Measurements from ENCODE around the gene C1QL4.
"Not testable (repeated sequence)": the region's sequence is repeated elsewhere in the genome, so short reads cannot be mapped to it uniquely, and the experiment has no call there.

C1QL4 gene

DNA sequence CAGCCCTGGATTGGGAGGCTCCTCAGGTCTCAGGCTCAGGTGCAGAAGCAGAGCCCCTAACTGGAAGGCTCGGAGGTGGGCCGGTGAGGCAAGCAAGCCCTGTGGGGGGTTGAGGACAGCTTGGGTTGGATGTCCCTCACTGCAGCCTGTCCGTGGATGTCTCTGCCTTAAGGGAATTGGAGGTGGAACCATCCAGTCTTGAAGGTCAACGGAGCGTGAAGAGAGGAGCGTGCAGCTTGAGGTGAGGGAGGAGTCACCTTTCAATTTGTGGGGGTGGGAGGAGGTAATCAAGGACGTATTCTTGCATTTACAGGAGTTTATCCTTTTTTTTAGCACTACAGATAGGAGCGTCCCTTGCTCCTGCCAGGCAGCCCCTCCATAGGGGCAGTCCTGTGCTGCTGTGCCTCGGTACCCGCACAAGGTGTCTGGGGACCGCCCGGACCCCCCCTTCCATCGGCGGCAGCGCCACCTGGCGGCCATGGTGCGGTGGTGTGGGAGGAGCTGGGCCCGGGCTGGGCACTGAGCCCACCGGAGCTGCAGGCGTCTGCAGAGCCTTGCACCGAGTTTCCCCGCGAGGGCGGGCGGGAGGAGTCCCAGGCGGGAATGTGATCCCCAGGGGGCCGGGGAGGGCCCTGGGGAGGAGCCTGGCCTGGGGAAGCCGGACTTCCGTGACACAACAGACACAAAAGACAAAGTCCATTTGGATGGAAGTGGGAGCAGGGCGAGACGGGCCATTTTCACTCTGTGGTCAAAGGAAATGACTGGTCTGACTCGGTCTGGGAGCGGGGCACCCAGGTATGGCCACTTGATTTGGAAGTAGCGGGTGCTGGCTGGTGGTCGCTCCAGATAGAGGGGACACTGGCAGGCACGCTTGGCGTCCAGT lies 10.6 kb upstream of the C1QL4 start:
- DNase-seq: peak; percentile 67

DNA sequence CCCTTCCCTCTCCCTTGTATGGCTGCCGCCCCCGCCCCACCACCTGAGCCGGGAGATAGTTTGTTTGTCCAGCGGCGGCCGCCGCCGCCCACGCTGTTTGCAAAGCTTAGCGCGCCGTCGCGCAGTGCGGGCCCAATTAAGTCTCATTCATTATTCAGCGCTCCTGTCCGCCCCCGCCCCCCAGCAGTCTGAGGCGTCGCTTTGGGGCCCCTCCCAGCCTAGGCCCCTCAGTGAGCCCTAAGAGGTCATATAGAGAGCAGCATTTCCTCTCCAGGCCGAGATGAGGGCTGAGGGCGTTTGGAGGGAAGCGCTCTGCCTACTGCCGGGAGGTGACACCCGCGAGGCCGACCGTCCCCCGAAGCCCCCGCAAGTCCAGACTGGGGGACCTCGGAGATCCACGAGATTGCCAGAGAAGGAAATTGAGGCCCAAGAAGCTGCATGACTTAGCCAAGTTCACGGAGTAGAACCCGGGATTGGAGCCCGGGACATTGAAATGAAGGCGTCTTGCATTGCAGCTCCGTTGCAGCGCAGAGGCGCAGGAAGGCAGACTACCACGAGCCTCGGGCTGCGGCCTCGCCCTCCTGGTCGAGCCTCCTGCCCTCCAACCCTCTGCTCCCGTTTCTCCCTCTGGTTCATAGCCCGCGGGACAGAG lies 9.8 kb upstream of the C1QL4 start, which contains the start of gene DNAJC22:
DNAJC22 (plus strand) TSS at position 230 of the 652 bp plus-strand sequence. CDS start 1,985 bp downstream, outside the sequence.
- DNase-seq: peak; percentile 18

DNA sequence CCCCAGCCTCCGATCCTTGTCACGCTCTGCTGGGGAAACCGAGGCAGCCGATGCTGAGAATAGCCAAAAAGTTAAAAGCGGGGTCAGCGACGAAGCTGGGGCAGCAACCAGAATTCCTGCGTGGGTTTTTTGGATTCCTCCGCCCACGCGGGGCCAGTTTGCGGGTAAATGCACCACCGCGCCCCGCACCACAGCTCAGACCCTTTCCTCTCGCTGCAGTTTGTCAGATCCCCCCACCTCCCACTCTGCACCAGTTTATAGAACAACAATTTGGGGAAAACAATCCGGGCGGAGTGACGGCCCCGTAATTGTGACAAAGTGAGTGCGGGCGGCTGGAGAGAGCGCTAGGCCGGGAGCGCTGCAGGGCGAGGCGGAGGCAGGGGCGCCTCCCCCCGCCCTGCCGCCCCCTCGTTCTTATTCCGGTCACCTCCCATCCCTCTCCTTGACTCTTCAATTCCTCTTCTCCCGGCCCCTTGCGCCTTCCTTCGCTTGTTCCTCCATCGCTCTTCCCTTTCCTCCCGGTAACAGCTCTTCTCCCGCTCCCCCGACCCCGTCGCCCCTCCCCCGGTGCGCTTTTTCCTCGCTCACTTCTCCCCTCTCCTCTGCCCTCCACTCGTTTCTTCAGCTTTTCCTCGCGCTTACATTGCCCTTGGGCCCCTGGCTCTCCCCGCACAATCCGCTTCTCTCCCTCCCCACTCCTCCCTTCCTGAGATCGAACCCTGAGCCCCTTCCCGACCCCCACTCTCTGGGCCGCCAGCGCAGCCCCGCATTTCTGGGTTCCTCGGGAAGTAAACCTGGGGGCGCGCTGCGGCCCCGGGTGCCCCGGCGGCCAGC lies 9.1 kb upstream of the C1QL4 start:
- no peak for DNase-seq

DNA sequence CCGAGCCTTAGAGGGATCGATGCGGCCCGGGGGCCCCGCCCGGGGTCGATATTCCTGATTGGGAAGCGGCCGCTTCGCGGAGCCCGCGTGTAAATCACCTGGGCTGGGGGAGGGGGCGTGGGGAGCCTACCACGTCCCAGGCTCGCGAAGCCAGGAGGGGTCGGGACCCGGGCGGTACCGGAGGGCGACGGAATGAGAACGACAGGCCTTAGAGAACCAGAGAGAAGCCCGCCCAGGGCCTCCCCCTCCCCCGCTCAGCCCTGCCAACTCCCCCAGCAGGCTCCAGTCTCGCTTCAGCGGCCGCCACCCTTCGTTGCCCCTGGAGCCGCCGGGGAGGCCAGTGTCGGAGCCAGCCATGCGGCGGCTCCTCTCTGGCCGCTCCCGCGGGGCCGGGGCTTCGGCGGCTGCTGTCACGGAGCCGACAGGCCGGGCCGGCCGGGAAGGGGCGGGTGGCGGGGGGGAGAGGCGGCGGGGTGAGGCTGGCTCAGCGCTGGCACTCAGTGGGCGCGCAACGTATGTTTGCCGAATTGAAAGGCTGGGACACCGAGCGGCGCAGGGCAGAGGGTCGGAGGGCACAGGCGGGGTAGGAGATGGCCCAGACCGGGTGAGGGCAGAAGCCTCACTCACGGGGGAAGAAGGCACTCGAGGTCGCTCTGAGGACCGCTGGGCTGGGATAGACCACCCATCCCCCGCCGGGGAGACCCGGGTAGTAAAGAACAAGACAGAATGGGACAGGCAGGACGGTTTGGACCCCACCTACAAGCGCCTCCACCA lies 8.2 kb upstream of the C1QL4 start:
- DNase-seq: no peak

DNA sequence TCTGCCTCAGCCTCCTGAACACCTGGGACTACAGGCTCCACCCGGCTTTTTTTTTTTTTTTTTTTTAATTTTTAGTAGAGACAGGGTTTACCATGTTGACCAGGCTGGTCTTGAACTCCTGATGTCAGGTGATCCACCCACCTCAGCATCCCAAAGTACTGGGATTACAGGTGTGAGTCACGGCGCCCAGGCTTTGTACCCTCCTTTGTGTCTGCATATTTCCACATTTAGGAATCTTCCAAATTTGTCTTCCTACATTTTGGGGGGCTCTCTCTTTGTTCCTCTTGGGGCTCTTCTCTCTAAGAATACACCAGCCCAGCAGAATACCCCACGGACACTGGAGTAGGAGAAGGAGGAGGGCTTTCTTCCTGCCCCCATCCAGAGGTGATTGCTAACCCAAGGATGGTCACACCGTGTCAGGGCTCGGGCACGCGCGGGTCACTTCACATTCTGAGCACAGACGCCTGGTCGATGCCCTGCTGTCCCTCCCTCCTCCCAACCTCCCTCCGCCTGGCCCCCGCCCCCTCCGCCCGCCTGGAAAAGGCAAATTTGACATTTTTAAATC lies 7.6 kb upstream of the C1QL4 start:
- no peak for DNase-seq

DNA sequence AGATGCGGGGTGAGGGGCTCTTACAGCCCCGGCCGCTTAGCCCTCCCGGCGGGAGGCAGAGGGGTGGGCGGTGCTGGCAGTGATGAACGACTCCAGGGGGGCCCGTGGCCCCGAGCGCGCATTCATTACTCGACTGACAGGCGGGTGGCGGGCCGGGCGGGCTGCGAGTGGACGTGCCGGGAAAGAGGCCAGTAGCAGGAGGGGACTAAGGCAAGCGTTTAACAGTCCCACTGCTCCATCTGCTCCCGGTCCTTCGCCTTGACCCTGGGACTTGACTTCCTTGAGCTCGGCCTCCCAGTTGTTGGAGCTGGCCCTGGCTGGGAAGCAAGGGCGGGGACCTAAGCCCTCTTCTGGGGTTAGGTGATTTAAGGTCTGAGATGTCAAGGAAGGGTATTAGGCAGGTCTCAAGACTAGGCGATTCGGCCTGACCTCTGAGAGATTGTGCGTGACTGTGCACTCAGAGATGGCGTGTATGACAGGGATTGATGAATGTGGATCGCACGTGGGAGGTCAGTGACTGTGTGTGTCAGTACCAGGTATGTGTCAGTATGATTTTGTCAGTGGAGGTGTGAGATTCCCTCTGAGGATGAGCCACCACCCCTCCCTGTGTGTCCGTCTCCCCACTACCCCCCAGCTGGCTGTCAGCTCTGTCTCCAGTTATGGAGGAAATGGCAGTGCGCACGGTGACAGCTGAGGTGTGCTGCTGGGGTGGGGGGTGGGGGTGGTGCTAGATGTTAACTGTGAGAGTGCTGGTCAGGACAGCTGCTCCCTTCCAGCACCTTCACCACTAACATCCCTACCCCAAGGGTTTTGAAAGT lies 6.1 kb upstream of the C1QL4 start:
- no peak for DNase-seq

DNA sequence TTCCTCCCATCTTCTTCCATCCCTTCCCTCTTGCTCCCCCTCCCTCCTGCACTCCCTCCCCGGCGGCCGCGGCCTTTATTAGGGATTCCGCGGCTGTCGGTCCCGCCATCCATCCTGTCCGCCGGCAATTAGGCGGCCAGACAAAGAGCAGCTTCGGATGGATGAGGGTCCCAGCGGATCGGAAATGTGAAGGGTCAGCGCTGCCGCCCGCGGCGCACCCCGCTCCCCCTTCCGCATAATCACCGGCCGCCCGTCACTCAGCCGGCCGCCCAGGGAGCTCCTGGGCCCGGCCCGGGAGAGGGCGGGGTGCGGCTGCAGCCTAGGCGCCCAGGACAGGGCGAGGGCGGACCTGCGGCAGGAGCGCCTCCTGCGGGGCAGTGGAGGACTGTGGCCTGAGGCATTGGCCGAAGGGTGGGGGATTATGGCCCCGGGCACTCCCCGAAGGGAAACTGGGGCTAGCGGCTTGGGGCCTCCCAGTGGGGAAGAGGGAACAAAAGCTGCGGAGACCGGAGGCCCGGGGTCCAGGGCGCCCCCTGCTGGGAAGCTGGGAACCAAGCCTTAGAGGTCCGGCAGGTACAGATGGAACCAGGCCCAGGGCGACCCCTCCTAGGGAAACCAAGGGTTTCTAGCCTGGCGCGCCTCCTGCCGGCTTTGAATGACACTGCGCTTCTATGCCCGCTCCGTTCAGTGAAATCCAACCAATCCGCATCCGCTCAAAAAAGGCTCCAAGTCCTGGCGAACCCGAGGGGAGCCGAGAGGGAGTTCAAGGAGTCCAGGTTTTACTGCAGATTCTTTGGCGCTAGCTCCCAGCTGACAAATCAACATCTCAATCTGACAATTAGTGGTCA lies 5.3 kb upstream of the C1QL4 start:
- peak; percentile 51 for DNase-seq

DNA sequence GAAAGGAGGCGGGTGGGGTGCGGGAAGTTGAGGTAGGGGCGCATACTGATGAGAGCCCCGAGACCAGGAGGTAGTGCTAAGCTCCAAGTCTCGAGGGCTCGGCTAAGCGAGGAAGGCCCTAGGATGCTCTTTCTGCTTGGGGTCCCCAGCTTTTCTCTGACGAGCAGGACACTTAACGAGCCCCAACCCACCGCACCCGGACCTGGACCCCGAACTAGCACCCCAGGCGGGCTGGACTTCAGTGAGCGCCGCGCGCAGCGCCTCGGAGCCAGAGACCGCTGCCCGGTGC lies 4.7 kb upstream of the C1QL4 start:
- DNase-seq: no peak

DNA sequence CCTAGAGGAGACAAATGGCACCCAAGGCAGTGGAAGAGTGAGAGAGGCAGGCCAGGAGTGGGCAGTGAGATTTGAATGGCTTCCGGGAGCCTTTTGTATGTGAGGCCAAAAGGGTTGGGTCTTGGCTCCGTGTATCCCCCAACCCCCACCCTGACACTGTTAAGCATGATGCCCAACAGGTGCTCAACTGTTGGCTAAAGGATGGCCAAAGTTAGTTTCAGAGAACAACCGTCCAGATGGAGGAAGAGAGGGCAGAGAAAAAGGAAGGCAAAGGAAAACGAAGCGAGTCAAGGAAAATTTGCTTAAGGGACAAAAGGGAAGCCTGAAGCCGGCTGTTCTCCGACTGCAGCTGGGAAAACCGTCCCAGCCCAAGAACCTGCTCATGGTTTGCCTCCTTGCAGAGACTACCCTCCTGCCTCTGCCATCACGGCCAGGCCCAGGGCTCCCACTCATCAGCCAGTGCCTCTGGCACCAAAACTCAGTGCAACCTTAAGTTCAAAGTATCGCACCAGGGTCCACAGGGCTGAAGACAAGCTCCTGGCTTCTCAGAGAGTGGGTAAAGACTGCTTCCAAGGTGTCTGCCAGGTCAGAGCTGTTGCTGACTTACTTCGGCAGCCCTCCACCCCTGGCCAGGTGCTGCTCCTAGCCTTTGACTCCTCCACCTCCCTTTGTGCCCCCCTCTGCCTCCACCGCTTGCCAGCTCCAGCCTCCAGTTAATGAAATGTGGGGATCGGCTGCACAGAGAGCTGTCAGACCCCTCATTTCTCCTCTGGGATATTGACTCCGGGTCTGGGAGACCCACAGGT lies 4.2 kb upstream of the C1QL4 start:
- DNase-seq: no peak

DNA sequence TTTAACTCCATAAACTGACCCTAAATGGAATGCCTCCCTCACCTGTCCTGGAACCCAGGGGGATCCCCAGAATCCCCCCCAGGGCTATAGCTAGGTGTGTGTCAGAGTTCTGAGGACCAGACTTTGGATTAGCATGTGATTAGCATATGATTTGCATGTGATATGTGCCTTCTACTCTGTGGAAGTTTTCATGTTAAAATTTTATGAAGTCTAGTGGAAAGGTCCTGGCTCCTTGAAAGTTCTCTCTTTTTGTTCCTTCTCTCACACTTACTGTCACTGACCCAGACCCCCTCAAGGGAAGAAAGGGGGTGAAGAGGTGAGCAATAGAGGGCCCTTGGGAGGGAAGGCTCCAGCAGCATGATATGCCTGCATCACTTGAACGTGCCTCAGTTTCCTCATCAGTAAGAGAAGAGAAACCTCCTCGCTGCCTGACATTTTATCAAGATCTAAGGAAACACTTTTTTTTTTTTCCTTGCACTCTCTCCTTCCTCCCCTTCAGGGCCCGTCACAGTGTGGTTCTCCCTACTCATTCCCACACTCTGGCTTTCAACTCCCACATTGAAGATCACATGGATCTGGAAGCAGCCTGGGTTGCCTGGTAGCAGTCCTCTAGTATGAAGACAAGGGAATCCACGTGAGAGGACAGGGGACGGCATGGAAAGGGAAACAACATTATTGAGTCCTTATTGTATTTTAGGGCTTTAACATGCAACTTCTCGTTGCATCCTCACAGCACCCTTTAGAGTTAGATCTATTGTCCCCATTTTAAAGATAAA lies 3.3 kb upstream of the C1QL4 start:
- no peak for DNase-seq

DNA sequence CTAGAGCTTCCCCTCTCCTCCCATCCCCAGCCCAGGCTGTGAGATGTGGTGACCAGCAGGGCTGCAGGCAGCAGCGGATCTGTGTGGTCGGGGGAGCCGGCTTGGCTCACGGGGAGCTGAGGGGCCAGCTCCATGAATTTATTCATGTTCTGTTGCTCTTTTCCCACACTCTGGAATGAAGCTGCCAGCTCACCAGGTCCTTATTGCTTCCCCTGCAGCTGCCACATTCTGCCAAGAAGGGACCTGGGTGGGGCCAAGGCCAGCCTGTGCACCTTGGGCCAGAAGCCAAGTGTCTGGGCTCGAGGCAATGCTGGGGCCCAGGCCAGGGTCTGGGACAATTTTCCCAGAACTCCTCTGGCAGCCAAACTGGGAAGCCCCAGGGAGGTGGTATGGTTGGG lies 2.5 kb upstream of the C1QL4 start:
- no peak for DNase-seq

DNA sequence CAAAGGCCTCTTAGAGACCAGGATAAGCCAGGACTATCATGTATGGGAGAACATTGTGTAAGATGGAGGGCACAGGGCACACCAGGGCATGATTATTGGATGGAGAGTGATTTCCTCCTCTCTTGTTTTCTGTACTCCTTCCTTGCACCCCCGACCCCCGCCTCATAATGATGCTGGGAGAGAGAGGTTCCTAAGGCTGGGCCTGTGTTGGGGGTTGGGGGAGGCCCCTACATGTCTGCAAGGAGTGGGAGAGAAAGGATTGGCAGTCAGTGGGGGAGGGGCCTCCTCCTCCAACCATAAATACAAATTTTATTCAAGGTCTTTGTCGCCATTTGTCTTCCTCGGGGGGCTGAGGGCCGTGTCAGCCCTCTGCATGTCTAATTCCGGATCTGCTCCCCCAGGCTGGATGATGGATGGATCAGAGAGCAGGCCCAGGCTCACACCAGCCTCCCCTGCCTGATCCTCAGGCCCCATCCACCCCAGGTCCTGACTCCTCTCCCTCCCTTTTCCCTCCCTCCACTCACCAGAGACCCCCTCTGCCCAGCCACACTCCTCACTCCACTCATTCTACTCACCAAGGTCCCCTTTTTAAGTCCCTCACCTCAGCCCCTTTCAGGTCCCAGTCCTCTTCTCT lies 2.0 kb upstream of the C1QL4 start:
- no peak for DNase-seq

DNA sequence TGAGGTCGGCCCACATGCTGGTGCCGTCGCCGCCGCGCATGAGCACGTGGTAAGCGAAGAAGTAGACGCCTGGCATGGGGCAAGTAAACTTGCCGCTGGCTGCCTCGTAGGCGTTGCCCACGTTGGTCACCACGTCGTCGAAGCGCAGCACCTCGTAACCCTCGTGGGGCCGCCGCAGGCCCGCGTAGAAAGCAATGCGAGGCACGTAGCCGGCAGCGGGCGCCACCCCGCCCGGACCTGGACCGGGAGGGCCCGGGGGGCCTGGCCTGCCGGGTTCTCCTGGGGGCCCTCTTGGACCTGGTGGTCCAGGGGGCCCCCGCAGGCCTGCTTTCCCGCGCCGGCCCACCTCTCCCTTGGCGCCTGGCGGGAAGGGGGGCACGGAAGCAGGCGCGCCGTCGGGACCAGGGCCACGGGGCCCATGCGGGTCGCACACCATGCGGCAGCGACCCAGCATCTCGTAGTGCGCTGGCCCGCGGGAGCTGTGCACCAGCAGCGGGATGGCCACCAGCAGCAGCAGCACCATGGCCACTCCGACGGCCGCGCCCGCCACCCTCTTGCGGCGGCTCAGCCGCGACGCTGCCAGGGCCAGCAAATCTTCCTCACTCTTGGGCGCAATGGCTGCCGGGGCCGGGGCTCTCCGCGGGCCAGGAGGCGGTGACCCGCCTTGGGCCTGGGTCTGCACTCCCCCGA lies 888 bp downstream of the C1QL4 start:
- no peak for DNase-seq

DNA sequence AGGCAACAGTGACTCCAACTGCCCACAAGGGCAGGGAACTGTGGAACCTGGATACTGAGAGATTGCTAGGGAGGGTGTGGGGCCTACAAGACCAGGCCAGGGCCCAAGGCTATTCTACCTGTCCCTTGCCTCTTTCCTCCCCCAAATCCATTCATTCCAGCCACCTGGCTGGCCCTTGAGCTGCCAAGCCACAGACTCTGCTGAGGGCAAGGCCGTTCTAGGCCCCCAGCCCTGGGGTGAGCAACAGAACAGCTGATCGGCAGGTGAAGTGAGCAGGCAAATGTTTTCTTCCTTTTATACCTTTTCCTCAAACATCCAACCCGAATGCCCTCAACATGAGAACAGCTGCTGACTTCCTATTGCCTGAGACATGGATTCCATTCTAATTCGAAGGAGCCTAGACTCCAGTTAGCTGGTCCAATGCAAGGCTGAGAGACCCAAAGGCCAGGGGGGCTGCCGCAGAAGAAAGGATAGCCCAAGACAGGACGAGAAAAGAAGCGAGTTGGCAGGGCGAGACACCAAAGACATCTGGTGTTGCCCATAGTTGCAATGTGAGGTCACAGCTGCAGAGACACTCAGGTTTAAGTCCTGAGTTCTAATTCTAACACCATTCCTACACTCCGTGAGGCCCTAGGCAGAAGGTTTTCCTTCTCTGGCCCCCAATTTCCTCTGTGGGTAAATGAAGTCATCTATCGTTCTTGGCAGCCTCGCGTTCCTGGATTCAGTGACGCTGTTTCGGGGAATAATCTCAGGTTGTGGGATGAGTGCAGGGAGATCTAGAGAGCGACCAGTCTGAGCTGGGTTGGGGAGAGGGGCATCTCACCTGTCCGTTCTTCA lies 1.7 kb downstream of the C1QL4 start:
- DNase-seq: no peak

DNA sequence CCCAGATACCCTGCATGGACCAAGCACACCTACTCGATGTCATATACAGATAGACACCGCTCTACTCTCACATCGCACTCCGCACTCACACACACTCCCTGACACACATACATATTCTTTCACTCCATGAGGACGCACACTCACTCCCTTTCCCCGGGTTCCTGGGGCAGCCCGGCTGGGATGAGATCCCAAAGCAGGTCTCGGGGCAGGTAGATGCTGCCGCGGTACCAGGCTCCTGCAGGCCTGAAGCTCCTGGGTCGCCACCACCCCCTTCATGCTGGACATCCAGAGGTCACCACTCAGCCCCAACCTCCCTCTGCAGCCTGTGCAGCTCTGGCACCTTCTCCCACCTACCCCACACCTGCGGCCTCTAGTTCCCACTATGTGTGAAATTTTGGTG lies 2.3 kb downstream of the C1QL4 start:
- DNase-seq: no peak

DNA sequence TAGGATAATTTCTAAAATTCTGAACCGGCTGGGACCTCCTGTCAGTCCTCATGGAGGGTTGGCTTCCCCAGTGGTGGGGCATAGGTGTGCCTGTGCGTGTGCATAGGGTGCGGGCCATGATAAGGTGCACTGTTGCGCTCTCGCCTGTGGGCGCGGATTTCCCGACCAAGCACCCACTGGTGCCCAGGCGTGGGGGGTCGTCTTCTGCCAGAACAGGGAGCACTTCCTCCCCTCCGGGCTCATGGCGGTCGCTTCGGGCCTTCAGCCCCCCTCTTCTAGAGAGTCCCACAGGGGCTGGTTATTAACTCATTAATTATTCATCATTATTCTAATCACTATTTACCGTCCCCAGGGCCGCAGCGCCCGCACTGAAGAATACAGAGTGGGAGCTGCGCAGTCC lies 2.8 kb downstream of the C1QL4 start:
- DNase-seq: no peak

DNA sequence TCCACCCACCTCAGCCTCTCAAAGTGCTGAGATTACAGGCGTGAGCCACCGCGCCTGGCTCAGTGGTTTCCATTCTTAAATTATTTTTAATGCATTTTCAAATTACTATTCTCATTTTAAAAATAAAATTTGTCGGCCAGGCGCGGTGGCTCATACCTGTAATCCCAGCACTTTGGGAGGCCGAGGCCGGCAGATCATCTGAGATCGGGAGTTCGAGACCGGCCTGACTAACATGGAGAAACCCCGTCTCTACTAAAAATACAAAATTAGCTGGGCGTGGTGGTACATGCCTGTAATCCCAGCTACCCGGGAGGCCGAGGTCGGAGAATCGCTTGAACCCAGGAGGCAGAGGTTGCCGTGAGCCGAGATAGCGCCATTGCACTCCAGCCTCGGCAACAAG lies 3.2 kb downstream of the C1QL4 start:
- not testable (repeated sequence) for DNase-seq

All from activated effector memory CD4-positive, alpha-beta T cell treated with Interleukin-2 at 50 U/mL for 16 hours (primary cell).